ENCODE results near the gene FAM227B.

- no peak for TF ChIP-seq POLR2A (IDR thresholded peaks at IDR 0.05; ENCODE audit: low read depth, low read length)
- TF ChIP-seq POLR2AphosphoS5 (IDR thresholded peaks at IDR 0.05; ENCODE audit: low read depth, low read length) = no peak
Observed at GRCh38 chr15:49331442-49331841, 289.2 kb downstream of the FAM227B start.
